ENCODE results near the gene MAMDC4. TPM values are rescaled to one million over a fixed set of nuclear protein-coding genes. Genes with fewer than 3 reads are reported as not detected.

Gene MAMDC4
- total and polyA plus RNA-seq, 2 of the 8 experiments (the other 6 are each of a cell fraction or from before 2014, with no cell fraction given), result 3.1 to 4.5 TPM

DNA sequence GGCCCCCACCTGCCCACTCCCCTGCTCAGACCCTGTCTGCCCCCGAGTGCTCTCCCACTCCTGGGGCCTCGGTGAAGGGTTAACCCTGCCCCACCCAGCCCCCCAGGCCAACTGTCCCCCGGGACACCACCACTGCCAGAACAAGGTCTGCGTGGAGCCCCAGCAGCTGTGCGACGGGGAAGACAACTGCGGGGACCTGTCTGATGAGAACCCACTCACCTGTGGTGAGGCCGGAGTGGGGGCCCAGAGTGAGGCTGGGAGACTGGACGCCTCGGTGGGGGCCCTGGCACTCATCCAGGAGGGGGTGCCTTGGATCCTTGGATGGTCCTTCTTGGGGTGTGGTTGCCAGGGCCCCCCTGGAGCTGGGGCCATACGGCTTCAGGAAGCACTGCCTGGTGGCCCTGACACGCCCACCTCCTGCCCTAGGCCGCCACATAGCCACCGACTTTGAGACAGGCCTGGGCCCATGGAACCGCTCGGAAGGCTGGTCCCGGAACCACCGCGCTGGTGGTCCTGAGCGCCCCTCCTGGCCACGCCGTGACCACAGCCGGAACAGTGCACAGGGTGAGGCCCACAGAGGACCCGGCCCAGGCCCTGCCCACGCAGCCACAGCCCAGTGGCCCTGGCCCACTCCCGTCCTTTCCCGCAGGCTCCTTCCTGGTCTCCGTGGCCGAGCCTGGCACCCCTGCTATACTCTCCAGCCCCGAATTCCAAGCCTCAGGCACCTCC, 2.1 kb downstream of the MAMDC4 start:
- 87% methylated on average over 26 of the region's 30 CpGs; no CpG with 5 or more reads in 1 of the 2 experiments for WGBS, 2 experiments (ENCODE audit: extremely low coverage in 1 of 2, insufficient coverage in 1 of 2, insufficient read length in 1 of 2, insufficient replicate concordance in 2 of 2, low coverage in 1 of 2, low lambda C conversion rate in 2 of 2, missing lambda C conversion rate in 1 of 2)
- no peak overlapping the region for H3K4me2 ChIP-seq (ENCODE audit: insufficient read depth in 1 of 2, low read depth in 2 of 2, low read length in 2 of 2)
- H4K91ac ChIP-seq (replicated peaks; ENCODE audit: insufficient read length, low read length), result no peak overlapping the region
- no peak overlapping the region for H4K5ac ChIP-seq (ENCODE audit: insufficient read length, low read depth, low read length)
- no peak overlapping the region for H3K56ac ChIP-seq (replicated peaks; ENCODE audit: insufficient read length, low read depth, low read length)
- H3K79me1 ChIP-seq (ENCODE audit: low read depth, low read length), result no peaks in the 10 kb centered on the region
- no peaks in the 10 kb centered on the region for H3K27me3 ChIP-seq (replicated peaks in 1 of 4; ENCODE audit: control insufficient read depth in 3 of 4, extremely low read depth in 1 of 4, insufficient read depth in 3 of 4, low read length in 3 of 4)
- DNase-seq (ENCODE audit: low read depth in 1 of 2, low spot score in 2 of 2) (peak in 1 of 2 experiments; percentile 49), FAIRE-seq (no peak)
- H3K23me2 ChIP-seq (ENCODE audit: low read depth, low read length), result peaks cover 2% of the 10 kb centered on the region; the same call in 1 of the 2 replicates
- no peak overlapping the region for H2AFZ ChIP-seq (ENCODE audit: low read length)
- H3K18ac ChIP-seq (ENCODE audit: extremely low read depth, low read length), result no peak overlapping the region
- no peak for TF ChIP-seq KDM4A (IDR thresholded peaks at IDR 0.05; ENCODE audit: low read depth, low read length, severe bottlenecking)
- no peak for TF ChIP-seq POLR2AphosphoS5 (IDR thresholded peaks at IDR 0.05; ENCODE audit: low read depth, low read length)
- no peak for TF ChIP-seq TEAD4 (IDR thresholded peaks at IDR 0.05; ENCODE audit: low read depth, low read length)
- TF ChIP-seq CREB1 (IDR thresholded peaks at IDR 0.05), result no peak
- TF ChIP-seq CEBPB (IDR thresholded peaks at IDR 0.05; ENCODE audit: low read depth, low read length), result no peak
- TF ChIP-seq HDAC2 (IDR thresholded peaks at IDR 0.05; ENCODE audit: borderline replicate concordance in 1 of 2, low read depth in 2 of 2, low read length in 2 of 2), result no peak
- no peak for TF ChIP-seq KDM5A (IDR thresholded peaks at IDR 0.05; ENCODE audit: low read length)
- no peaks in the 10 kb centered on the region for H3K79me2 ChIP-seq (ENCODE audit: control insufficient read depth in 1 of 2, insufficient read depth in 2 of 2, low read length in 2 of 2)
- ChIA-PET POLR2A (ENCODE audit: partially characterized antibody) (interaction anchor here (1.1 to 16.2 kb wide), 3 partner anchors 12 to 26 kb away, joined by 3 to 248 read pairs (median 4); partner anchors contain the start of genes AJM1 and EDF1), CTCF (ENCODE audit: partially characterized antibody) (interaction anchor here (0.7 to 1.5 kb wide), 3 partner anchors 10 to 43 kb away, joined by 3 read pairs; no protein-coding TSS in a partner anchor)
- no peak overlapping the region for H2AK5ac ChIP-seq (ENCODE audit: low read depth, low read length)
- no peak overlapping the region for H2BK120ac ChIP-seq (replicated peaks; ENCODE audit: low read depth, low read length)
- H3K4me3 ChIP-seq (ENCODE audit: extremely low read depth in 1 of 4, insufficient read depth in 2 of 4, low read depth in 3 of 4, low read length in 4 of 4), result no peak overlapping the region
- H4K20me1 ChIP-seq (replicated peaks in 1 of 2; ENCODE audit: control insufficient read depth in 1 of 2, insufficient read depth in 2 of 2, low read length in 2 of 2), result peaks cover 7 to 14% of the 10 kb centered on the region in 2 experiments
- no peak overlapping the region for H2BK12ac ChIP-seq (ENCODE audit: low read depth, low read length)
- no peak overlapping the region for H2BK20ac ChIP-seq (ENCODE audit: low read length)
- H3K23ac ChIP-seq (ENCODE audit: insufficient read length), result no peak overlapping the region
- H2BK5ac ChIP-seq (ENCODE audit: low read depth, low read length), result no peak overlapping the region
- H3K4me1 ChIP-seq (replicated peaks in 1 of 4; ENCODE audit: control insufficient read depth in 3 of 4, insufficient read depth in 4 of 4, low read length in 3 of 4), result peaks cover 0 to 10% (median 3%) of the 10 kb centered on the region in 4 experiments; a peak in 5 of 7 replicates
- H3K9me3 ChIP-seq (ENCODE audit: insufficient read depth in 2 of 2, low read depth in 1 of 2, low read length in 1 of 2), result no peaks in the 10 kb centered on the region
- H3K14ac ChIP-seq (ENCODE audit: insufficient read length), result no peak overlapping the region
- H3K36me3 ChIP-seq (ENCODE audit: control insufficient read depth in 2 of 4, insufficient read depth in 4 of 4, low read length in 3 of 4), result peaks cover 0 to 7% (median 3%) of the 10 kb centered on the region in 4 experiments; a peak in 5 of 8 replicates
- H3K4ac ChIP-seq (replicated peaks; ENCODE audit: insufficient read length, low read depth, low read length), result no peak overlapping the region
- no peak overlapping the region for H3K27ac ChIP-seq (ENCODE audit: low read depth, low read length)
- H3K9ac ChIP-seq (replicated peaks in 1 of 4; ENCODE audit: extremely low read depth in 1 of 4, low read depth in 3 of 4, low read length in 3 of 4), result no peak overlapping the region
- H2BK15ac ChIP-seq (ENCODE audit: low read length), result no peak overlapping the region
- no peak overlapping the region; the same call in 1 of the 2 replicates for H4K8ac ChIP-seq (ENCODE audit: extremely low read depth, insufficient read depth, low read length)

Measured in H1 (cell line).